ENCODE results near the gene FHOD1.

FHOD1 gene

DNA sequence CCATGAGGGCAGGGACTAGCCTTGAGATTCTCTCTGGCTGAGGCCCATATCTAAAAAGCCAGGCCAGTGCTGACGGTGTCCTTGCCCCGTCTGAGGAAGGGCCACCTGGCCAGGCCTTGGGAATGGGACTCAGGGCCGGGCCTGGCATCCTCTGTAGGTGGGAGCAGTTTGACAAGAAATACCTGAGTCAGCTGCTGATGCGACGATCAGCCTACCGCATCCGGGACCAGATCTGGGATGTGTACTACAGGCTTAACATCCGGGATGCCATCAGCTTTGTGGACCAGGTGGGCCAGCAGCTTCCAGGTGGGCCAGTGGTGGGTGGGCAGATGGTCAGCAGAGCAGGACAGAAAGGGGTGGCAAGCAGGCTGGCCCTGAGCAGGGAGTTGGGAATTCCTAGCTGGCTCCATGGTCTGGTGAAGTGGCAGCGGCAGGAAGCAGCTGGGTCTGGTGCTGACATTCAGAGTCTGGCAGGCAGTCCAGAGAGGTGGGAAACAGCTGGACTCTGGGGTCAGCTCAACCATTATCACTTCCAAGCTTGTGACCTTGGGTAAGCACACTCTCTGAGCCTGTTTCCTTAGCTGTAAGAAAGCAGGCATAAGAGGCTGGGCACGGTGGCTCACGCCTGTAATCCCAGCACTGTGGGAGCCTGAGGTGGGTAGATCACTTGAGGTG lies 11.0 kb upstream of the FHOD1 start:
- TF ChIP-seq, protein P1, sequence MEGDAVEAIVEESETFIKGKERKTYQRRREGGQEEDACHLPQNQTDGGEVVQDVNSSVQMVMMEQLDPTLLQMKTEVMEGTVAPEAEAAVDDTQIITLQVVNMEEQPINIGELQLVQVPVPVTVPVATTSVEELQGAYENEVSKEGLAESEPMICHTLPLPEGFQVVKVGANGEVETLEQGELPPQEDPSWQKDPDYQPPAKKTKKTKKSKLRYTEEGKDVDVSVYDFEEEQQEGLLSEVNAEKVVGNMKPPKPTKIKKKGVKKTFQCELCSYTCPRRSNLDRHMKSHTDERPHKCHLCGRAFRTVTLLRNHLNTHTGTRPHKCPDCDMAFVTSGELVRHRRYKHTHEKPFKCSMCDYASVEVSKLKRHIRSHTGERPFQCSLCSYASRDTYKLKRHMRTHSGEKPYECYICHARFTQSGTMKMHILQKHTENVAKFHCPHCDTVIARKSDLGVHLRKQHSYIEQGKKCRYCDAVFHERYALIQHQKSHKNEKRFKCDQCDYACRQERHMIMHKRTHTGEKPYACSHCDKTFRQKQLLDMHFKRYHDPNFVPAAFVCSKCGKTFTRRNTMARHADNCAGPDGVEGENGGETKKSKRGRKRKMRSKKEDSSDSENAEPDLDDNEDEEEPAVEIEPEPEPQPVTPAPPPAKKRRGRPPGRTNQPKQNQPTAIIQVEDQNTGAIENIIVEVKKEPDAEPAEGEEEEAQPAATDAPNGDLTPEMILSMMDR (IDR thresholded peaks at IDR 0.05; ENCODE audit: borderline replicate concordance, control extremely low read depth, extremely low read depth, insufficient read depth, missing control alignments): no peak
- DNase-seq (ENCODE audit: low spot score): no peak
- in situ Hi-C loops (cut with MboI; ENCODE audit: low sequenced_read_pairs, unreplicated experiment): loop anchor here (25.0 kb wide), 1 partner anchor 154 kb away; the partner anchor contains the start of gene ZDHHC1

DNA sequence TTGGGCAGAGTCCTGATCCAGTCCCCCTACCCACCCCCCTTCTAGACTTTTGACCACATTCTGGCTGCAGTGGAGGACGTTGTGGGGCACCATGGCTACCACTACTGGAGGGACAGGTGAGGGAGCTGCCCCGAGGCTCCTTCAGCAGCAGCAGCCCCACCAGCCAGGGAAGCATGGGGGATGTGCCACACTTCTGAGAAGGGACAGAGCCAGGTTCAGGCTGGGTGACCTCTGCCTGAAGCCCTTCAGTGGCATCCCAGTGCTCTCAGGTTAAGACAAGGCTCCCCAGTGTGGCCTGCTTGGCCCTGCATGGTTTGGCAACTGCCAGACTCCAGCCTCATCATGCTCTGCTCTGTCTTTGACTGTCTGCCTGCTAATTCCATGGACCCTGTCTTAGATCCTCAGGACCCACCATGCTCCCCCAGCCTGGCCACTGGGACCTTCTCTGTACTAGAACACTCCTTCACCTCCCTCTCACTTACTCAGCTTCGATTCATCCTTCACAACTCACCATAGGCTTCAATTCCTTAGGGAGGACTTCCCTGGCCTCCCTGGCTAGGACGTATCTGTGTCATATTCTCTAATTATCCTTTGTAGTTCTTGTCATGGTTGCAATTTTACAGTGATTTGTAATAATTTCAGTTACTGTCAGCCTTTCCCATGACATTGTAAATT lies 10.3 kb upstream of the FHOD1 start:
- in situ Hi-C loops (cut with MboI; ENCODE audit: low sequenced_read_pairs, unreplicated experiment): loop anchor here (25.0 kb wide), 1 partner anchor 155 kb away; the partner anchor contains the start of gene ZDHHC1
- TF ChIP-seq, protein P1 (IDR thresholded peaks at IDR 0.05; ENCODE audit: borderline replicate concordance, control extremely low read depth, extremely low read depth, insufficient read depth, missing control alignments): no peak

DNA sequence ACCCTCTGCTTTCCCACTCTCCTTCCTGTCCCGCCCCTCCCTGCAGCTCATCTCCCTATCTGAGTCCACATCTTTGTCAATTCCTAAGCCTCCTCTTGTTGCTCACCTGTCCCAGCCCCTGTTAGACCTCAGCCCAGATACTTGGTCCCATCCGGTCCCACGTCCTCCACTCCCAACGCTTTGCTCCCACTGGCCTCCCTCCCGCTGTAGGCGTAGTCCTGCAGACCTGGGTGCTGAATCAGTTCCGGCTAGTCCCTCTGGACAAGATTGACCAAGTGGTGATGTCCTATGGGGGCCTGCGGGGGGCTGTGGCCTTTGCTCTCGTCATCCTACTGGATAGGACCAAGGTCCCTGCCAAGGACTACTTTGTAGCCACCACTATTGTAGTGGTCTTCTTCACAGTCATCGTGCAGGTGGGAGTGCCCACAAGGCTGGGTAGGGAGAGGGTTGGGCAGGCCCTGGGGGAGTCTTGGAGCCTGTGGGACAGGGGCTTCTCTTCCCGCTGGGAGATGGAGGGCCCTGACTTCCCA lies 9.5 kb upstream of the FHOD1 start:
- in situ Hi-C loops (cut with MboI; ENCODE audit: low sequenced_read_pairs, unreplicated experiment): loop anchor here (25.0 kb wide), 1 partner anchor 156 kb away; the partner anchor contains the start of gene ZDHHC1
- no peak for DNase-seq (ENCODE audit: low spot score)
- TF ChIP-seq, protein P1 (IDR thresholded peaks at IDR 0.05; ENCODE audit: borderline replicate concordance, control extremely low read depth, extremely low read depth, insufficient read depth, missing control alignments): no peak

More for the DNA sequence above, 10.3 kb upstream of the FHOD1 start:
- DNase-seq (ENCODE audit: low spot score): no peak

DNA sequence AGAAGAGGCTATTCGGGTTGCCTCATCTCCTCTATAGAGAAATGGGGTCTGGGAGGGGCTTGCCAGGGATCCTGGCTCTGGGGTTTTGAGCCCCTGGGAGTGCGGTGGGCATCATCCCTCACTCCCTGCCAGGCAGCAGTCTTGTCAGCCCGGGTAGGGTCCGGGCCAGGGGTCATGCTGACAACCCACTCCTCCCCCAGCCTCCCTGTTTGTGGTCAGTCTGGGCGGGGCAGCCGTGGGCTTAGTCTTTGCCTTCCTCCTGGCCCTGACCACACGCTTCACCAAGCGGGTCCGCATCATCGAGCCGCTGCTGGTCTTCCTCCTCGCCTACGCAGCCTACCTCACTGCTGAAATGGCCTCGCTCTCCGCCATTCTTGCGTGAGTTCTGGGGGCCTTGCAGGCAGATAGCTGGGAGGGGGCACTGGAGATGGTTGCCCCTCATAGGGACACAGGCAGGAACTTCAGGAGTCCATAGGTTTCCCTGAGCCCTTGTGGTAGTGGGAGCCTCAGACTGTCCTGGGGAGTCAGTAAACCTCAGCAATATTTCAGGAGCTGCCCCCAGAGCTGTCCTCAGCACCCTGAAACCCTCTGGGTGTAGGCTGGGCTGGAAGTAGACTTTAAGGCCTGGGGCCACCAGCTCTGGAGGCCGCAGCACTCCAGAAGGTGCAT lies 8.4 kb upstream of the FHOD1 start:
- in situ Hi-C loops (cut with MboI; ENCODE audit: low sequenced_read_pairs, unreplicated experiment): loop anchor here (25.0 kb wide), 1 partner anchor 157 kb away; the partner anchor contains the start of gene ZDHHC1
- DNase-seq (ENCODE audit: low spot score): no peak
- TF ChIP-seq, protein P1 (IDR thresholded peaks at IDR 0.05; ENCODE audit: borderline replicate concordance, control extremely low read depth, extremely low read depth, insufficient read depth, missing control alignments): no peak

DNA sequence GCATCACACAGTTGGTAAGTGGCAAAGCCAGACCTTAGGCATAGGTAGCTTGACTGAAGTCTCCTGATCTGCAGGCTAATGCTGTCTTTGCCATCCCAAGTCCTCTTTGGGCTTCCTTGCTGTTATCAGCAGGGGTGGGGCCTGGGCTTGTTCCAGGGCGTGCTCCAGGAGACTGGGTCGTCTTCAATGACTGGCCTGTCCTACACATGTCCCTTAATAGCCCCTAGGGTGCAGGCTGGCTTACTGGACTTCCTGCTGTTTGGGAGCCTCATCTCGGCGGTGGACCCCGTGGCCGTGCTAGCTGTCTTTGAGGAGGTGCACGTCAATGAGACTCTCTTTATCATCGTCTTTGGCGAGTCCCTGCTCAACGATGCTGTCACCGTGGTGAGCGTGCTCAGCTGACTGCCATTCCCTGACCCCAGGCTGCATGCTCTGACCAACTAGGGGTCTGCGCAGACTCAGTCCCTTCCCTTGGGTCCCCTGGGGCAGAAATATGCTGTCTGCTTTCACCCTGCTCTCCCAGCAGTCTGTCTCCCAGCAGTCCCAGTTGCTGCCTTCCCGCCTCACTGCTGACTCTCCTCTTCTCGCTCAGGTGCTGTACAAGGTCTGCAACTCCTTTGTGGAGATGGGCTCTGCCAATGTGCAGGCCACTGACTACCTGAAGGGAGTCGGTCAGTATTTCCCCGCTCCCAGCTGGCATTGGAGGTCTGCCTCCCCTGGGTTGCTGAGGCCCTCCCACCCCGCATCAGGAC lies 7.7 kb upstream of the FHOD1 start:
- no peak for DNase-seq (ENCODE audit: low spot score)
- in situ Hi-C loops (cut with MboI; ENCODE audit: low sequenced_read_pairs, unreplicated experiment): loop anchor here (25.0 kb wide), 1 partner anchor 157 kb away; the partner anchor contains the start of gene ZDHHC1
- TF ChIP-seq, protein P1 (IDR thresholded peaks at IDR 0.05; ENCODE audit: borderline replicate concordance, control extremely low read depth, extremely low read depth, insufficient read depth, missing control alignments): no peak
